T-helper 1 cell treated with Interleukin-12 subunit alpha and Interleukin-12 subunit beta and Interleukin-4 antibody, amounts not matched to agents 30 ng/mL and 1 ng/mL, for 36 hours (primary cell): ENCODE measurements around the gene USP24. TPM values are rescaled to one million over a fixed set of nuclear protein-coding genes. Genes with fewer than 3 reads are reported as not detected.
"Not testable (repeated sequence)": the region's sequence is repeated elsewhere in the genome, so short reads cannot be mapped to it uniquely, and the experiment has no call there.

ENCODE experiments used
- intact Hi-C: fragments of 100-400 bp; cut with micrococcal nuclease; formaldehyde crosslinking; loops from one replicate; pipeline ENCODE4 v1.15.1; 2024
- total RNA-seq: library from RNA; stranded (reverse); gene quantifications from 2 replicates; pipeline ENCODE4 v1.2.3, GENCODE V29; 2022

USP24 gene
- total RNA-seq, 1 donor from 2014 or later, result 43.9 TPM

GRCh38 chr1:55198044-55198443 is 17.1 kb downstream of the USP24 start:
- intact Hi-C loops, result no loop called here

GRCh38 chr1:55197099-55197498 is 18.1 kb downstream of the USP24 start:
- intact Hi-C loops, result loop anchor here (2.0 kb wide), 1 partner anchor 16 kb away; no protein-coding TSS in a partner anchor

- intact Hi-C loops, result loop anchor here (2.0 kb wide), 1 partner anchor 16 kb away; no protein-coding TSS in a partner anchor
Measured at GRCh38 chr1:55196433-55197035, 18.6 kb downstream of the USP24 start.

DNA sequence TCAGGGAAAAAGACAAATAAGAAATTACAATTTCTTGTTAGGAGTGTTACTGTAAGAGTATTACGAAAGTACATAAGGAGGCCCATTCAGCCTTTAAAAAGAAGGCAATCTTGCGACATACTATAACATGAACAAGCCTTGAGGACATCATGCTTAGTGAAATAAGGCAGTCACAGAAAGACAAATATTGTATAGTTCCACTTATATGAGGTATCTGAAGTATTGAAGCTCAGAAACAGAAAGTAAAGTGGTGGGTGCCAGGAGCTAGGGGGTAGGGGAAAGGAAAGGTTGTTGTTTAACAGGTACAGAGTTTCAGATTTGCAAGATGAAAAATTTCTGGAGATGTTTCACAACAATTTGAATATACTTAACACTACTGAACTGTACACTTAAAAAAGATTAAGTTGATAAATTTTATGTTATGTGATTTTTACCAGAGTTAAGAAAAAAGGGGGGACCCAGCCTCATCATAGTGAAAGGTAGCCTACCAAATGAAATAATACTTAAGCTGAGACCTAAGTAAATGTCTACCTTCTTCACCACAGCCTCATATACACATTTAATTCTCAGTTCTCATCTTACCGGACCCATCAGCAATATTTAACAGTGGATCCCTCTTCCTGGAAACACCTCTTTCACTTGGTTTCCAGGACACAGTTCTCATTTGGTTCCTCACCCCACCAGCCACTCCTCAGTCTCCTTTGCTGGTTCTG is 19.5 kb downstream of the USP24 start:
- intact Hi-C loops, result loop anchor here (2.0 kb wide), 1 partner anchor 17 kb away; no protein-coding TSS in a partner anchor

- intact Hi-C loops, result no loop called here
Measured at GRCh38 chr1:55194851-55195250, 20.3 kb downstream of the USP24 start.

DNA sequence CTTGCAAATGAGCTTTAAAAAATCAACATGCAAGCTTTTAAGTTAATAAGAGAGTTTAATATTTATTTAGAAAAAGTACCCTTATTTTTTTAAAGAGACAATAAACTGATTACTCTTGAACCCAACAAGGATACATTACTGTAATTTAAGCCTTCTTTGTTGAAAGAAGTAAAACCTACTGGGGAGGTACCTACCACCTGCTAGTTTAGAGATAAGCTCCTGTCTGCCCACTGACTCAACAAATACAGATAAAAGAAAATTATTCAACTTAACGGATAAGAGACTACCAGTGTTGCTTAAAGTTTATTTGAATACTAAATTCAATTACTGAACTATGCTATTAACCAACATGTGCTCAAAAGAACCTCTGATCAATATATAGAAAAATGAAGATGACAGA is 23.1 kb downstream of the USP24 start:
- intact Hi-C loops, result no loop called here

DNA sequence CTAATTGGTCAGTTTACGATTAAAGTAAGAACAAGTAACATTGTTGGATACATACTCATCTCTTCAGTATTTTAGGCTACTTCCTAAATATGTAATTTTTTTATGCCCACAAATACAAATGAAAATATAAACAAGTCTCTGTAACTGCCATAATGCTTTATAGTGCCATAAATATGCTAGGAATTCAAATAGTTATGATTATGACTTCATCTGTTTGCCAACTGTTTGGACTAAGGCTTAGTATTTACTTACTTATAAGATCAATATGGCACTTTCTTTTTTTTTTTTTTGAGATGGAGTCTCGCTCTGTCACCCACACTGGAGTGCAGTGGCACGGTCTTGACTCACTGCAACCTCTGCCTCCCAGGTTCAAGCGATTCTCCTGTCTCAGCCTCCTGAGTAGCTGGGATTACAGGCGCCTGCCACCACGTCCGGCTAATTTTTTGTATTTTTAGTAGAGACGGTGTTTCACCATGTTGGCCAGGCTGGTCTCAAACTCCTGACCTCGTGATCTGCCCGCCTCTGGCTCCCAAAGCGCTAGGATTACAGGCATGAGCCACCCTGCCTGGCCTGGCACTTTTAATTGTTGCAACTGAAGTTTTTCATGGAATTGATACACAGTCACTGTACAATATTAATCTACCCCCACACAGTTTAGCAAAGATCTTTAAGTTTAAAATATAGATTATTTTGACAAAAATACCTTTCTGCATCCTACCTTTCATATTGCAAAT is 23.8 kb downstream of the USP24 start:
- intact Hi-C loops, result not testable (repeated sequence)

- intact Hi-C loops, result no loop called here
Measured at GRCh38 chr1:55190109-55190508, 25.1 kb downstream of the USP24 start.

DNA sequence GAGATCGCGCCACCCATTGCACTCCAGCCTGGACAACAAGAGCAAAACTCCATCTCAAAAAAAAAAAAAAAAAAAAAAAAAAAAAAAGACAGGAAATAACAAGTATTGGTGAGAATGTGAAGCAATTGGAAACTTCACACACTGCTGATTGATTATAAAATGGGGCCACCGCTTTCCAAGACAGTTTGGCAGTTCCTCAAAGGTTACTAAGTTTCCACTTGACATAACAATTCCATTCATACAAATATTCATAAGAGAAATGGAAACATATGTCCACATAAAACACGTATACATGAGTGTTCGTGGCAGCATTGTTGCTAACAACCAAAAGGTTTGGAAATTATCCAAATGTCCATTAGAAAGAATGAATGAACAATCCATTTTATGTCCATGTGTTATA is 26.3 kb downstream of the USP24 start:
- intact Hi-C loops, result no loop called here

GRCh38 chr1:55185832-55186231 is 29.3 kb downstream of the USP24 start:
- intact Hi-C loops, result no loop called here

GRCh38 chr1:55184859-55185258 is 30.3 kb downstream of the USP24 start:
- intact Hi-C loops, result no loop called here

- intact Hi-C loops, result no loop called here
Measured at GRCh38 chr1:55181666-55182065, 33.5 kb downstream of the USP24 start.

- intact Hi-C loops, result no loop called here
Measured at GRCh38 chr1:55180075-55180670, 35.0 kb downstream of the USP24 start.

DNA sequence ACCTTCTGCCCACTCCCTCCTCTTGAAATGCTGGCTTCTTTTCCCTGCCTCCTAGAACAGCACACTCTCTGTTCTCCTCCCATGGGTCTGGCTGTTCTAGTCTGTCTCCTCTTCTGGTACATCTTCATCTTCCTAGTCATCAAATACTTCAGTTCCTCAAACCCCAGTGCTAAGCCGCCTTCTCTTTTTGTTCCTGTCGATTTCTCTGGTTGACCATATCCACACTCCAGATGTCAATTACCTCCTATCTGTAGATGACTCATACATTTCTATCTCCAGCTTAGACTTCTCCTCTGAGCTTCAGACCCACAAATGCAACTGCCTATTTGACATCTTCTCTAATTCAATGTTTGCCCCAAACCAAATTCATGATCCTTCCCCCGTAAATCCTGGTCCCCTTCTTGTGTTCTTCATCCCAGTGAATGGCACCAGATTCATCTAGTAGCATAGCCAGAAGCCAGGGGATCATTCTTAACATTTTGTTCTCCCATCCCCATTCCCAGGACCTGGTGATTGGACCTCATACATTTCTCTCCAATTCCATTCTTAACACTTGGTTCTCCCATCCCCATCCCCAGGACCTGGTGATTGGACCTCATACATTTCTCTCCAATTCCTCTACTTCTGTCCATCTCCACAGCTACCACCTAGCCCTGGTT is 35.9 kb downstream of the USP24 start:
- intact Hi-C loops, result no loop called here

GRCh38 chr1:55172687-55173086 is 42.5 kb downstream of the USP24 start:
- intact Hi-C loops, result no loop called here

DNA sequence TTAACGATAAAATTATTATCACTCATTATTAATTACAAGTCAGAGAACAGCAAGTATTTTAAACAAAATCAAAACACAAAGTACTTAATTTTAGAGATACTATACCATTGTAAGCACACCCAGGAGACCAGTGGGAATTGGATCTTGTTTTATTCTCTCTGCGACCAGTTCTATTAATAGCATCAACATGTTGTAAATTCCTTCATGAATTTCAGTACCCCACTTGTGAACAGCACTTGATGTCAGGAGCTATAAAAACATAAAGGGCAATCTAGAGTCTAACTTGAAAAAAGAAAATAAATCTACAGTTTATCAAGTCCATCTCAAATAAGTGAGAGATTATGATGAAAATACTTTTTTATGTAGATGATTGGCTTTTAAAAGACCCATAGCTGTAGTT is 42.9 kb downstream of the USP24 start:
- intact Hi-C loops, result no loop called here

DNA sequence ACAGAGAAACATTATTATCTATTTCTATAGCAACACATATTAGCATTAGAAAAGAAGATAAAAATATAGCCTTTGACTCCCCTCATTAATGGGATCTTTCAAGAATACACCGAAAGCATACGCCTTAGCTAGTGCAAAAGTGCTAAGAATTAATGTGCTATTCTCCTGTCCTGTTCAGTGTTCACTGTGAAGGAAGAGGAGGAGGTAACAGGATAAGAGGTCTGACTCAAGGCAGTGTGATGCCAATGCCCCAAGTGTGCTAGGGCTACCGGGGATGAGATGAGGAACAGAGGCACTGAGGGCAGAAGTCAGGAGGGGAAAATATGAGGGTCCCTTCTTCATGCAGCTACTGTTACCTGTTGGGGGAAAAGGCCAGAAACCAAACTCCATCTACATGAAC is 43.5 kb downstream of the USP24 start:
- intact Hi-C loops, result no loop called here

GRCh38 chr1:55170426-55170825 is 44.7 kb downstream of the USP24 start:
- intact Hi-C loops, result no loop called here

DNA sequence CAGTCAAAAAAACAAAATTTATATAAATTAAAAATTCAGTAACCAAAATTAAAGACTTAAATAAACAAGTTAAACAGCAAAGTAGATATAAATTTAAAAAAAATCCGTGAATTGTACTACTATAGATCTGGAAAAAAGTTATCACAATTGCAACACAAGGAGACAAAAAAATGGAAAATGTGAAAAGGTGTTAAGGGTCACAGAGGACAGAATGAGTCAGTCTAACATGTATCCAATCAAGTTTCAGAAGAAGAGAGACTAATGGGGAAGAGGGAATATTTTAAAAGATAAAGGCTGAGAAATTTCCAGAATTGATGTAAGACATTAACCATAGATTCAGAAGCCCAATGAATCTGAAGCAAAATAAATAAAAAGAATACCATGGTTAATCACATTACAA is 46.0 kb downstream of the USP24 start:
- intact Hi-C loops, result no loop called here

- intact Hi-C loops, result no loop called here
Measured at GRCh38 chr1:55168353-55168752, 46.8 kb downstream of the USP24 start.

DNA sequence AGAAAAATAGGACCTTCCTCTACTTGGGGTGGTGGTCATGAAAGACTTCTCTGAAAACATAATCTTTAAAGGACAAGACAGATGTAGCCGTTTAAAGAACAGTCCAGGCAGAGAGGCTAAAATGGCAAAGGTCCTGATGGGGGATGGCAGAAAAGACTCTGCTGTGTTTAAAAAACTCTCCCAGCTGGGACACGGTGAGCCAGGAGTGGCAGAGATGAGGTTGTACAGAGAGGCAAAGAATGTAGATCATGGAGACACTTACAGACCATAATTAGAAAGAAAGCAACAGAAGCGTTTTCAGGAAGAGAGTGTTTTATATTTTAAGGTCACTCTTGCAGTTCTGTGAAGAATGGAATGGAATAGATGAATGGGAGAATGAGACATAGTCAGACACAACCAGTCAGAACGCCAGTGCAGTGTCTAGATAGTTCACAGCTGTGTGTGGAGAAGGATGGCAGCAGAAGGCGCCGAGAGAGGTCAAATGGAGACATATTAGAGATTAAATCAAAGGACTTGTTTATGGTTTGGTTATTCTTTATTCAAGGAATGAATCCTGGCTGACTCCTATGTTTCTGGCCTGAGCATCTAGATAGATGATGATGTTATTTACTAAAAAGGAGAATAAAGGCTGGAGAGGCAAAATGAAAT is 47.8 kb downstream of the USP24 start:
- intact Hi-C loops, result no loop called here
